HepG2 (cell line): Measurements from ENCODE around the gene TACC2. TPM values are rescaled to one million over a fixed set of nuclear protein-coding genes. Genes with fewer than 3 reads are reported as not detected.

ENCODE experiments used
- AGO1 ChIP-seq: fragments of 200-400 bp; formaldehyde crosslinking; IDR thresholded peaks from 2 replicates; pipeline ENCODE4 v1.6.1; 2017; ENCODE audit warnings: mild to moderate bottlenecking, low read depth, low read length, moderate library complexity; ENCODE audit not compliant: poor library complexity, severe bottlenecking
- FOXK1 ChIP-seq: sonication (generic); formaldehyde crosslinking; IDR thresholded peaks from 2 replicates; pipeline ENCODE4 v1.4.0; 2020; ENCODE audit warnings: low read depth, missing genetic modification reagents, borderline replicate concordance
- FOXP1 ChIP-seq, 2 experiments: fragments of 450-650 bp in 1 of 2; IDR thresholded peaks; 2 replicates each; pipeline ENCODE4 v1.6.1; 2017 to 2018; ENCODE audit warnings: antibody characterized with exemption in 1 of 2
- GTF3A ChIP-seq: sonication (generic); formaldehyde crosslinking; conservative IDR thresholded peaks from 2 replicates; pipeline ENCODE4 v1.4.0; 2020; ENCODE audit warnings: mild to moderate bottlenecking, missing genetic modification reagents
- MATR3 ChIP-seq: sonication (generic); formaldehyde crosslinking; IDR thresholded peaks from 2 replicates; pipeline ENCODE4 v1.4.0; 2020; ENCODE audit warnings: missing genetic modification reagents
- MXD3 ChIP-seq: IDR thresholded peaks from 2 replicates; pipeline ENCODE4 v1.6.1; 2016; ENCODE audit warnings: mild to moderate bottlenecking, missing biosample characterization, missing genetic modification reagents
- PHF8 ChIP-seq: sonication (generic); formaldehyde crosslinking; IDR thresholded peaks from 2 replicates; pipeline ENCODE4 v1.5.0; 2020; ENCODE audit warnings: missing genetic modification reagents
- RARA ChIP-seq: IDR thresholded peaks from 2 replicates; pipeline ENCODE4 v1.6.1; 2016; ENCODE audit warnings: missing genetic modification reagents, missing compliant biosample characterization
- RXRB ChIP-seq: IDR thresholded peaks from 2 replicates; pipeline ENCODE4 v1.6.1; 2016; ENCODE audit warnings: borderline replicate concordance, missing genetic modification reagents, missing compliant biosample characterization
- SRSF1 ChIP-seq: fragments of 200-400 bp; formaldehyde crosslinking; optimal IDR thresholded peaks from 2 replicates; pipeline ENCODE3; 2017; ENCODE audit warnings: mild to moderate bottlenecking, low read depth, low read length, moderate library complexity
- TSC22D2 ChIP-seq: sonication (generic); formaldehyde crosslinking; IDR thresholded peaks from 2 replicates; pipeline ENCODE4 v1.5.1; 2020; ENCODE audit warnings: missing genetic modification reagents, mild to moderate bottlenecking, borderline replicate concordance
- ZBTB39 ChIP-seq: sonication (generic); formaldehyde crosslinking; IDR thresholded peaks from 2 replicates; pipeline ENCODE4 v1.5.0; 2020; ENCODE audit warnings: missing genetic modification reagents
- ZNF12 ChIP-seq: sonication (generic); formaldehyde crosslinking; IDR thresholded peaks from 2 replicates; pipeline ENCODE4 v1.5.0; 2020; ENCODE audit warnings: missing genetic modification reagents
- ZNF136 ChIP-seq: sonication (generic); formaldehyde crosslinking; IDR thresholded peaks from 2 replicates; pipeline ENCODE4 v1.8.1; 2022; ENCODE audit warnings: low read depth, mild to moderate bottlenecking, moderate library complexity, missing genetic modification reagents
- ZNF142 ChIP-seq: sonication (generic); formaldehyde crosslinking; IDR thresholded peaks from 2 replicates; pipeline ENCODE4 v1.4.0; 2020; ENCODE audit warnings: missing genetic modification reagents
- polyA plus RNA-seq, 8 experiments: library from polyadenylated mRNA; depleted of rRNA in 3 of 8; stranded (reverse) in 7 of 8; unstranded in 1 of 8; fragments of >200 nt; fragmentation: Illumina TruSeq in 4 of 8; extraction: Trizol in 4 of 8; gene quantifications; 2 replicates each; pipeline versions ENCODE4 v1.2.1 to v1.2.3, GENCODE V29; 2011 to 2016; ENCODE audit warnings: low read depth in 4 of 8, missing spikeins in 1 of 8, mixed read lengths in 1 of 8; ENCODE audit not compliant: insufficient read depth in 1 of 8
- total RNA-seq, 5 experiments: library from RNA; depleted of rRNA; stranded (reverse); fragments of >200 nt; fragmentation: Illumina TruSeq; extraction: Trizol; gene quantifications; 2 replicates each; pipeline ENCODE4 v1.2.3, GENCODE V29; 2016; ENCODE audit warnings: low read depth in 1 of 5

Gene TACC2
- total and polyA plus RNA-seq, 2 of the 13 experiments (the other 11 are each of a cell fraction or from before 2014, with no cell fraction given) = 11.8 to 16.0 TPM

GRCh38 chr10:122176232-122177213 is 187.6 kb downstream of the TACC2 start (continued):
- TF ChIP-seq FOXP1 (IDR thresholded peaks at IDR 0.05) (no peak), FOXP1 (CRISPR knock-in tag; IDR thresholded peaks at IDR 0.05) (peak; percentile 64; the same call in 1 of the 2 replicates), ZNF142 (no peak), MATR3 (CRISPR knock-in tag) (no peak), ZBTB39 (no peak), ZNF136 (no peak), FOXK1 (CRISPR knock-in tag) (peak; percentile 29; the same call in 1 of the 2 replicates), GTF3A (CRISPR knock-in tag) (no peak), ZNF12 (CRISPR knock-in tag) (no peak), SRSF1 (no peak), RARA (peak; percentile 72), AGO1 (no peak), TSC22D2 (CRISPR knock-in tag) (no peak), MXD3 (no peak), PHF8 (CRISPR knock-in tag) (no peak), RXRB (CRISPR knock-in tag) (peak; percentile 71; the same call in 1 of the 2 replicates)
